Measurements from ENCODE around the gene KMT2C.

Gene KMT2C

GRCh38 chr7:152103691-152104090 is 332.1 kb downstream of the KMT2C start:
- no peak for DNase-seq (ENCODE audit: low spot score)

GRCh38 chr7:152103066-152103465 is 332.7 kb downstream of the KMT2C start:
- no peak for DNase-seq (ENCODE audit: low spot score)

GRCh38 chr7:152097330-152097729 is 338.5 kb downstream of the KMT2C start:
- no peak for DNase-seq (ENCODE audit: low spot score)

DNA sequence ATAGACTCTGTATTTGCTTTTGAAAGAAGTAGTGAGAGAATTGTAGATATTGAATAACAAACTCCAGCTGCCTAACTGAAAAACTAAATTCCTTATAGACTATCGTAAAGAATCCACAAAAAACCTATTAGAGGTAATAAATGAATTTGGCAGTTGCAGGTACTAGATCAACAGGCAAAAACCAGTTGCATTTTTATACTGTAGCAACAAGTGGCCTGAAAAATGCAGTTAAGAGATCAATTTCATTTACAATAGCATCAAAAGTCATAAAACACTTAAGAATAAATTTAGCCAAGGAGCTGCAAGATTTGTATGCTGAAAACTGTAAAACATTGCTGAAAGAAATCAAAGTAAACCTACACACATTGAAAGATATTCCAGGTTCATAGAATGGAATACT is 340.0 kb downstream of the KMT2C start:
- no peak for DNase-seq (ENCODE audit: low spot score)

- DNase-seq (ENCODE audit: low spot score) = no peak
Measured at GRCh38 chr7:152093717-152094116, 342.1 kb downstream of the KMT2C start.

DNA sequence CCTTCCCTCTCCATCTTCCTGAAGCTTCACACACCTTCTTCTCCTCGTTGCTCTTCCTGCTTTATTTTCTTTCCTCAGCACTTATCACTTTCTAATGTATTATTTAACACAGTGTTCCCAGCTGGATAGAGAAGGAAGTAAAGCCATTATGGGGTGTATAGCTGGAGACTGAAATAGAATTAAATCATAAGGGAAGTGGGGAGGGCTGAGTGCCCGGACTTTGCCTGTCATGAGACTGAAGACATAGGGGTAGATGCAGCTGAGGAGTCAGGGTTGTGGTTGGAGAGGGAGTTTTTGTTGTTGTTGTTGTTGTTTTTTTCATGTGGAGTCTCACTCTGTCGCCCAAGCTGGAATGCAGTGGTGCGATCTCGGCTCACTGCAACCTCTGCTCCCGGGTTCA is 345.1 kb downstream of the KMT2C start:
- no peak for DNase-seq (ENCODE audit: low spot score)

DNA sequence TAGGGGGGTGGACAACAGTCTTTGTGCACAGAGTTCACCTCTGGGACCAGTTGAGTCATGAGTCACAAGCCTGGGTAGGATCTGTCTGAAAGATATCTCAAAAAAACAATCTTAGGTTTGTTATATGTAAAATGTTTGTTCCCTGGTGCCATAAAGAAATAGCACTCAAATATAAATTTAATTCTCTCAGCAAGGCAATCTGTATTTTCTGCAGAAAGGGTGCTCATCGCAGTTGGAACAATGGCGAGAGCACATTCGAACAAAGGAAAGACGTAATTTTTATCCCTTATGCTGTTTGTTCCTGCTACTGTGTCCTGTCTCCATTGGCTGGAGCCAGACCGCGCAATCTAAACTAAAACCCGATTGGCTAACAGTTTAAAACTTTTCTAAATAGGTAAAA is 346.6 kb downstream of the KMT2C start:
- no peak for DNase-seq (ENCODE audit: low spot score)

DNA sequence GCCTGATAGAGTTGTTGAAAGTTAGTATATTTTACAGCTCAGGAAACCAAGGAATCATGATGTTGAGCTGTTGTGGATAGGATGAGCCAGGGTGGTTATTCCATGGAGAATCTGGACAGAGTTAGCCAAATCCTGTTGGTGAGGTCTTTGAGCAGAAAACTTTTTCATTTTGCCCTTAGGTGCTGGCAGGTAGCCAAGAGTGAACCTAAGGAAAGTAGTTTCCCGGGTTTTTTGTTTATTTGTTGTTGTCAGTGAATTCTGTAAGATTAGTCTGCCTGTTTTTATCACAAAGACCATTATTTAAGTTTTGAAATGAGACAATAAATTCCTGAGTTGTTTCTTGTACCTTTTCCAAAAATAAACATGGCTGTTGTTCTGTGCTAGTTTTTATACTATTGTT is 349.3 kb downstream of the KMT2C start:
- DNase-seq (ENCODE audit: low spot score) = no peak

- DNase-seq (ENCODE audit: low spot score) = no peak
Measured at GRCh38 chr7:152085131-152085530, 350.7 kb downstream of the KMT2C start.
